Measurements from ENCODE around the gene TPD52L1. TPM values are rescaled to one million over a fixed set of nuclear protein-coding genes. Genes with fewer than 3 reads are reported as not detected.

TPD52L1 gene
- total and polyA plus RNA-seq, 2 donors (not counting 3 experiments of a cell fraction or from before 2014, with no cell fraction given), result 0.29 to 0.37 TPM

DNA sequence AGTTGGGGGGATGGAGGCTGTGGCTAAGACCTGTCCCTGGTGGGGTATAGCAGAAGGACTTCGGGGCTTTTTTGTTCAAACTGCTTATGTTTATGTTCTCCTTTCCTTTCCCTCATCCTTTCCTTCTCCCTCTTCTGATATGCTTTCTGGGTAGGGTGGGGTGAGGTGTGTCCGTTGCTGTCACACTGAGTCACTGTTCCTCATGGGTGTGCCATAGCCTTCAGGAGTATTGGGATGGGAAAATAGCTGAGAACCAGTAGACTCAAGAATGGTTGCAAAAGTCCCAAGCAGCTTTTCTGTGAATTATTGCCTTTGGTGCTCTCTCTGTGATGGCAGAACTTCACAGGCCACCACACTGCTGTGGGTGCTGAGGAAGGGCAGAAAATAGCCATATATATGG lies 39.6 kb downstream of the TPD52L1 start:
- Histone ChIP-seq H3K27me3 (ENCODE audit: control insufficient read depth in 2 of 2, insufficient read depth in 2 of 2, low read length in 2 of 2) (no peaks in the 10 kb centered on the region), H3K4me3 (replicated peaks in 1 of 3; ENCODE audit: insufficient read depth in 1 of 3, low read depth in 1 of 3, low read length in 3 of 3) (no peak overlapping the region), H3K9ac (replicated peaks; ENCODE audit: extremely low read depth, insufficient read depth, low read length) (no peak overlapping the region), H2AFZ (ENCODE audit: low read depth, low read length) (no peak overlapping the region), H3K4me2 (ENCODE audit: insufficient read depth, low read length) (no peak overlapping the region), H3K9me3 (replicated peaks; ENCODE audit: control insufficient read depth, insufficient read depth, low read length) (no peaks in the 10 kb centered on the region), H3K79me2 (ENCODE audit: control insufficient read depth, insufficient read depth, low read length) (no peaks in the 10 kb centered on the region), H3K36me3 (ENCODE audit: control insufficient read depth in 2 of 2, extremely low read depth in 1 of 2, insufficient read depth in 2 of 2, low read length in 2 of 2) (no peaks in the 10 kb centered on the region), H4K20me1 (replicated peaks; ENCODE audit: control insufficient read depth, extremely low read depth, insufficient read depth, low read length) (no peaks in the 10 kb centered on the region), H3K27ac (ENCODE audit: insufficient read depth, low read depth, low read length) (no peak overlapping the region), H3K9me1 (replicated peaks; ENCODE audit: control insufficient read depth, extremely low read depth, insufficient read depth, low read length) (no peaks in the 10 kb centered on the region), H3K4me1 (ENCODE audit: control insufficient read depth, extremely low read depth, insufficient read depth, low read length) (peaks cover 8% of the 10 kb centered on the region)
- dilution Hi-C loops (cut with MboI; ENCODE audit: extremely low pct_ligation_motif_present, low sequenced_read_pairs) (no loop called here), intact Hi-C loops (cut with micrococcal nuclease) (loop anchor here (2.0 kb wide), 1 partner anchor 108 kb away; the partner anchor contains the start of gene HDDC2)
- ChIA-PET CTCF (interaction anchor here (0.6 to 3.4 kb wide), 19 partner anchors 9 to 1891 kb away, joined by 3 to 37 read pairs (median 3); partner anchors contain the start of gene TPD52L1), POLR2A (interaction anchor here (0.6 to 1.2 kb wide), 2 partner anchors 11 to 17 kb away, joined by 3 read pairs; no protein-coding TSS in a partner anchor)
- TF ChIP-seq, protein P1, sequence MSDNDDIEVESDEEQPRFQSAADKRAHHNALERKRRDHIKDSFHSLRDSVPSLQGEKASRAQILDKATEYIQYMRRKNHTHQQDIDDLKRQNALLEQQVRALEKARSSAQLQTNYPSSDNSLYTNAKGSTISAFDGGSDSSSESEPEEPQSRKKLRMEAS (IDR thresholded peaks at IDR 0.05; ENCODE audit: insufficient read depth, insufficient read length), result no peak
- no peak for FAIRE-seq
- DNase-seq (ENCODE audit: low read depth, low spot score), result no peak
- no TSS peak for BruUV-seq (replicated peaks)

DNA sequence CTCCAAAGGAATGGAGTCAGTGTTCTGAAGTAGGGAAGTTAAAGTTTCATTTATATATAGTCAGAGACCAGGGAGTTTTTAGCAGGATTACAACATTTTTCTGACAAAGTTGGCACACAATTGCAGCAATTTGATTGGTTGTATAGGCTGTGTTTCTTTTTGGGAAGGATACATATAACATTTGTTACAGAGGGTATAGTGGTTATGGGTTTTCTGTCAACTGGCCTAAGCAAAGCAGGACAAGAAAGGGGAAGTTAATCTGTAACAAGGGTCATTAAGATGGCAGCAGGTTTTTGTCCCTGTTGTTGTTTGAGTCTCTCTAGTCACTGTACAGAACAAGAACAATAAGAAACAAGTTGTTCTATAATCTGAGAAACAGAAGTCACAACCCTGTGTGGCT lies 41.4 kb downstream of the TPD52L1 start:
- no peak for DNase-seq (ENCODE audit: low read depth, low spot score)
- Histone ChIP-seq H3K4me2 (ENCODE audit: insufficient read depth, low read length) (no peak overlapping the region), H3K79me2 (ENCODE audit: control insufficient read depth, insufficient read depth, low read length) (no peaks in the 10 kb centered on the region), H3K27me3 (ENCODE audit: control insufficient read depth in 2 of 2, insufficient read depth in 2 of 2, low read length in 2 of 2) (no peaks in the 10 kb centered on the region), H3K36me3 (ENCODE audit: control insufficient read depth in 2 of 2, extremely low read depth in 1 of 2, insufficient read depth in 2 of 2, low read length in 2 of 2) (no peaks in the 10 kb centered on the region), H3K9me1 (replicated peaks; ENCODE audit: control insufficient read depth, extremely low read depth, insufficient read depth, low read length) (no peaks in the 10 kb centered on the region), H3K9ac (replicated peaks; ENCODE audit: extremely low read depth, insufficient read depth, low read length) (no peak overlapping the region), H4K20me1 (replicated peaks; ENCODE audit: control insufficient read depth, extremely low read depth, insufficient read depth, low read length) (no peaks in the 10 kb centered on the region), H3K27ac (ENCODE audit: insufficient read depth, low read depth, low read length) (no peak overlapping the region), H3K9me3 (replicated peaks; ENCODE audit: control insufficient read depth, insufficient read depth, low read length) (no peaks in the 10 kb centered on the region), H2AFZ (ENCODE audit: low read depth, low read length) (no peak overlapping the region), H3K4me1 (ENCODE audit: control insufficient read depth, extremely low read depth, insufficient read depth, low read length) (peaks cover 8% of the 10 kb centered on the region), H3K4me3 (replicated peaks in 1 of 3; ENCODE audit: insufficient read depth in 1 of 3, low read depth in 1 of 3, low read length in 3 of 3) (no peak overlapping the region)
- TF ChIP-seq JUN (IDR thresholded peaks at IDR 0.05; ENCODE audit: borderline replicate concordance, insufficient read depth, insufficient read length, low read depth) (no peak), POLR2AphosphoS5 (IDR thresholded peaks at IDR 0.05; ENCODE audit: insufficient read depth, low read depth, low read length) (no peak), POLR2A (IDR thresholded peaks at IDR 0.05; ENCODE audit: low read depth, low read length) (no peak), FOS (IDR thresholded peaks at IDR 0.05; ENCODE audit: borderline replicate concordance, insufficient read depth, low read length) (no peak), MYC (IDR thresholded peaks at IDR 0.05; ENCODE audit: low read depth, low read length) (no peak), EZH2 (IDR thresholded peaks at IDR 0.05; ENCODE audit: borderline replicate concordance, low read depth, low read length, severe bottlenecking) (no peak)
- TF ChIP-seq, protein P1 (IDR thresholded peaks at IDR 0.05; ENCODE audit: insufficient read depth, insufficient read length), result no peak
- TF ChIP-seq, protein P2, sequence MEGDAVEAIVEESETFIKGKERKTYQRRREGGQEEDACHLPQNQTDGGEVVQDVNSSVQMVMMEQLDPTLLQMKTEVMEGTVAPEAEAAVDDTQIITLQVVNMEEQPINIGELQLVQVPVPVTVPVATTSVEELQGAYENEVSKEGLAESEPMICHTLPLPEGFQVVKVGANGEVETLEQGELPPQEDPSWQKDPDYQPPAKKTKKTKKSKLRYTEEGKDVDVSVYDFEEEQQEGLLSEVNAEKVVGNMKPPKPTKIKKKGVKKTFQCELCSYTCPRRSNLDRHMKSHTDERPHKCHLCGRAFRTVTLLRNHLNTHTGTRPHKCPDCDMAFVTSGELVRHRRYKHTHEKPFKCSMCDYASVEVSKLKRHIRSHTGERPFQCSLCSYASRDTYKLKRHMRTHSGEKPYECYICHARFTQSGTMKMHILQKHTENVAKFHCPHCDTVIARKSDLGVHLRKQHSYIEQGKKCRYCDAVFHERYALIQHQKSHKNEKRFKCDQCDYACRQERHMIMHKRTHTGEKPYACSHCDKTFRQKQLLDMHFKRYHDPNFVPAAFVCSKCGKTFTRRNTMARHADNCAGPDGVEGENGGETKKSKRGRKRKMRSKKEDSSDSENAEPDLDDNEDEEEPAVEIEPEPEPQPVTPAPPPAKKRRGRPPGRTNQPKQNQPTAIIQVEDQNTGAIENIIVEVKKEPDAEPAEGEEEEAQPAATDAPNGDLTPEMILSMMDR (IDR thresholded peaks at IDR 0.05; ENCODE audit: extremely low read depth in 1 of 2, insufficient read depth in 1 of 2, low read depth in 1 of 2, low read length in 2 of 2), result no peak
- intact Hi-C loops (cut with micrococcal nuclease) (no loop called here), dilution Hi-C loops (cut with MboI; ENCODE audit: extremely low pct_ligation_motif_present, low sequenced_read_pairs) (no loop called here)
- no peak for FAIRE-seq
- no TSS peak for BruUV-seq (replicated peaks)
- ChIA-PET CTCF (no interaction called here), POLR2A (no interaction called here)

Measured in endothelial cell of umbilical vein (primary cell).